GM19025 (cell line): Measurements from ENCODE around the gene PAAF1.

Experiments
- ATAC-seq: cut with Tn5 transposase; IDR thresholded peaks from one replicate; pipeline ENCODE4 v1.9.1; 2021; ENCODE audit warnings: mild to moderate bottlenecking, low read depth, moderate library complexity; ENCODE audit not compliant: unreplicated experiment

Gene PAAF1

DNA sequence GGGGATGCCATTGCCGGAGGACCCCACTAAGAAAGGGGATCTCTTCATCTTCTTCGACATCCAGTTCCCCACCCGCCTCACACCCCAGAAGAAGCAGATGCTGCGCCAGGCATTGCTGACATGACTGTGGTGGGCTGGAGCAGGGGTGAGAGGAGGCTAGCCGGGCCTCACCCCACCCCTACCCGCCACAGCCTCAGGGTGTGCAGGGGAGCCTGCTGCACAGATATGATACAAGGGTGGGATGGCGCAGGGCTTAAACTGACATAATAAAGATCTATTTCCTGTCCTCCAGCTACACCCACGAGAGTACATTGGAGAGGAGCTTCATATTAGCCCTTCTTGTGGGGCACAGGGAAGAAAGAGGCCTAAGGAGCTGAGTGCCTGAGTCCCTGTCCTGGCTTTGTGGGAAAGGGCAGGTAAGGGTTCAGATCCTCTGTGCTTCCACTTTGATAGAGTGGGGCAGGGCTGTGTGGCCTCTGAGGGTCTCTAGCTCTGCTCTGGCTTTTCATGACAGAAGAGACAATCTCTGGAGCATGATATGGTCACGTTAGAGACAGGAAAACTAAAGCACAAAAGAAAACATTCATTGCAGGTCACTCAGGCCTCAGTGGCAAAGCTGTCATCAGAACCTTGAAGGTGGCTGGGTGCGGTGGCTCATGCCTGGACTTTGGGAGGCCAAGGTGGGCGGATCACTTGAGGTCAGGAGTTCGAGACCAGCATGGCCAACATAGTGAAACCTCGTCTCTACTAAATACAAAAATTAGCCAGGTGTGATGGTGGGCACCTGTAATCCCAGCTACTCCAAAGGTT lies 93.4 kb downstream of the PAAF1 start:
- ATAC-seq: no peak

DNA sequence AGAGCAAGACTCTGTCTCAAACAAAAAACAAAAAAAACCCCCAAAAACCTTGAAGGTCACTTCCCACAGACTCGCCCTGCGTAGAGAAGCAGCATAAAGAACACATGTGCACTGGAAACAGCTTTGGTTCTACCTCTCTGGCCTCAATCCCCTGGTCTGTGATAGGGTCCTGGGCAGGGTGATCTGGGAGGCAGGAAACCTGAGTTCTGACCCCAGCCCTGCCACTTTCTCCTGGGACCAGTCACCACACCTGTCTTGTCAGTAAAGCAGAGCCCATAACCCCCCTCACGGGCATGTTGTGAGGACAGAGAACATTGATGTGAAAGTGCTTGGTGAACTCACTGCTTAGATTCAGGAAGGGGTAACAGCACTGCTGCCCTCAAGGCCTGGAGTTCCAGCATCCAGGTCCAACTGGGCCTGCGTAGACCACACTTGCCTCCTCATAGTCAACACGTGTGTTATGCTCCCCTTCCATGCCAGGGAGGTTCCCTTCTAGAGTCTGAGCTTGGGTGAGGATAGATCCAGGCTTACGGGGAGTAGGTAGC lies 94.4 kb downstream of the PAAF1 start:
- ATAC-seq: no peak

DNA sequence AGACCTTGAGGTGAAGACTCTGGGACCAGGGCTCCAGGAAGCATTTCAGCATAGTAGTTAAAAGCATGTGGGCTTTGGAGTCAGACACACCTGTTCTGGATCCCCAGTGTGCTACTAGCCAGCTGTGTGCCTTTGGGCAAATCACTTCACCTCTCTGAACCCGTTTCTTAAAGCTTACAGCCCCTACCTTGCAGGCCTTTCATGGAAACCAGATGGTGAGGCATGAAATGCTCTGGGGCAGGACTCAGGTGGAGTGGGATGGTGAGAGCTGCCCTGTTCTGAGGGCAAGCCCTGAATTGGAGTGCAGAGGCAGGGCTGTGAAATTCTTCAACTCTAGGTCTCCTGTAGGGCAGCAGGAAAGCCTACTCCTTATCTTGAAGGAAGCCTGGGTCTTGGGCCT lies 95.4 kb downstream of the PAAF1 start:
- ATAC-seq: no peak

DNA sequence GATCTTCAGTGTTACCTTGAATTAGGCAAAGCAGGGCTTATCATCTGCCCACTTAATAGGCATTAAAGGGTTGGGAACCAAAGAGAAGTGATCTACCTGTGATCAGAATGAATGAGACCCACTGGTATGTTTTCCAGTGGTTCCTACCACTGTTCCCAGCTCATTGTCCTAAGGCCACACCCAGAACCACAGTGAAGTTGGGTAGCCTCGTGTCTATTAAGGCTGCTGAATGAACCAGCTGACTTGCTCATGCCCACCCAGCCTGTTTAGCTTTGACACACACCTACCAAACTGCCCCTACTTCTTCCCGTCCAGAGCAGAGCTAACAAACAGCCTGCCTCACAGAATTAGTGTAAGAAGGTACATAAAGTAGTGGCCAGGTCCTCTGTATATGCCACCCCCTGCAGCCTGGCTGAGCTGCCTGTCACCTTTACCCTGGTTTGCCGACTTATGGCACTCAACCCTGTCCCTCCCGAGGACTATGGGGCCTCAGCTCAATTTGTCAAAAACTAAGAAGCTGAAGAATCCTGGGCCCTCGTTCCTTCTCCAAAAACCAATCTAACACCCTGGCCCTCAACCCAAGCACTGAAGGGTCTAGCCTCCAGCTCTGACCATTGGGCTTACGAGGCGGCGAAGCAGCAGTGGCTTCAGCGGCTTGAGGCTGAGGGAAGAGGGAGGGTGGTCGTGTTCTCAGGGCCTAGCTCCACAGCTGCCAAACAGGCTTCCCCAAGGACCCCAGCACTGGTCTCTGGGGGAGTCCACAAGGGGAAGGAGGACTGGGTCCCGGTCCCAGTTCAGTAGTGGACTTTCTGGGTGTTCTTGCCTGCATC lies 96.0 kb downstream of the PAAF1 start:
- ATAC-seq: no peak

DNA sequence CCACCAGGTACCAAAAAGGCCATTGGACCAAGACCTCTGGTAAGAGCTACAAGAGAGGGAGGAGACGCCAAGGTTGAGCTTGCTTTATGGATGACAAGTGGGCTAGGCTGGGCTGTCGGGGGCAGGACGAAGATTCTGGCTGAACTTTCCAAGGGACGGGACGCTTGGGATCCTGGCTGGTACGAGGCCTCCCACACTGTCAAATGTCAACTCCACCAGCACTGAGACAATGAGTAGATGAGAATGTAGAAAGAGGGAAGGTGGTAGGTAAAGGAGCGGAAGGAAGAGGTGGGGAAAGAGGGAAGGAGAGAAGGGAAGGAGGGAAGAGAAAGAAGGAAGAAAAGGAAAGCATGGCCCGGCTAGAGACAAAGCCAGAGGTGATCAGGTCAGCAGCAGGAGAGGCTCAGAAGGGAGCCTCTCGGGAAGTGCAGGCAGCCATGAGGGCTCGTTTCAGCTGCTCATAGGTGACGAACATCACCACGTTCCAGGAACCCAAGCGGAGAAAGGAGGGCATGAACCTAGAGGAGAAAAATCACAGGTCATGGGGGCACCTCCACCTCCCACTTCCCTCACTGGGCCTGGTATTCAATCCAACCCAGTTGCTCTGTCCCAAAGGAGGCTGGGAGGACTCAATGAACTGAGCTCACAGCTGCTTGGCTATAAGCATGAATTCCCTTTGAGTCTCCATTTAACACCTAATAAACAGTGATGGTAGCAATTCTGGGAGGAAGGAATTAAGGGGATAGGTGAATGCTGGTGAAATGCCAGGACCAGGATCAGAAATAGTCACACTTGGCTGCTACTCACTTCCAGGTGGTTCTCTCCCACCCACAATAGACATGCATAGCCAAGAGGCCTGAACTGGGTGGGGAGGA lies 98.0 kb downstream of the PAAF1 start:
- ATAC-seq: no peak

DNA sequence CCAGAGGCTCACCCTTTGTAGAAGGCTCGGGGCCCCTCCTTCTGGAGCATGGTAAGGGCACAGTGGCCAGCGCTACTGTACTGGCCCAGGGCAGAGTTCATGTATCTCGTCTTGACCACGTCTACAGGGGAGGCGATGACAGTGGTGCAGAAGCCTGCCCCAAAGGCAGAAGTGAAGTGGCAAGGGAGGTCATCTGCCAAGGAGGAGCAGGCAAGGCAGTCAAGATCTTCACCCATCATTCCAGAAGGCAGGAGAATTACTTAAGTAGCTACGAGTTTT lies 98.6 kb downstream of the PAAF1 start:
- ATAC-seq: no peak

DNA sequence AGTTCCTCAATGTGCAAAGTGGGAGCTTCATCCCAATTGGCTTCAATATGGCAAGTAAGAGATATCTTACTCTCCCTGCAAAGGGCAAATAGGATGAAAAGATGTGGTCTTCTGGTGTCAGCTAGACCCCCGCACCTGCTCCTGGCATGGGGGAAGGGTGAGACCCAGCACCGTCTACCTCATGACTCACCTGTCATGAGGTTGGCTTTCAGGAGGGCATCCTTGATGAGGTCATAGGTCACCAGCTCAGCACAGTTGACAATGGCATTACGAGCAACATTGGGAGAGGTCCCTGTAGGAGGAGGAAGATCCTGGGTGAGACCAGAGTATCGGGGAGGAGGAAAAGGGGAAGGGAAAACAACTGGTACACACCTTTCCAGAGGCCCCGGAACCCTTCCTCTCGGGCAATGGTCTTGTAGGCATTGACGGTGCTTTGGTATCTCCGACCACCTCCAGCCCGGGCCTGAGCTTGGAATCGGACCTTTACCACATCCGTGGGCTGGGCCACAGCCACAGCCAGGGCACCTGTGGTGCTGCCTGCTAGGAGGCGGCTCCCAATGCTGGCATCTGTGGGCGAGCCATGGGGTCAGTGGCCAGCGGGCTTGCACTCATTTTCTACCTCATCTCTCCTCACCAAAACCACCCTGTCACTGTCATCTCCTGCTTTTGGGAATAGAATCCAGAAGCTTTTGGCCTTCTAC lies 99.8 kb downstream of the PAAF1 start:
- ATAC-seq: no peak

DNA sequence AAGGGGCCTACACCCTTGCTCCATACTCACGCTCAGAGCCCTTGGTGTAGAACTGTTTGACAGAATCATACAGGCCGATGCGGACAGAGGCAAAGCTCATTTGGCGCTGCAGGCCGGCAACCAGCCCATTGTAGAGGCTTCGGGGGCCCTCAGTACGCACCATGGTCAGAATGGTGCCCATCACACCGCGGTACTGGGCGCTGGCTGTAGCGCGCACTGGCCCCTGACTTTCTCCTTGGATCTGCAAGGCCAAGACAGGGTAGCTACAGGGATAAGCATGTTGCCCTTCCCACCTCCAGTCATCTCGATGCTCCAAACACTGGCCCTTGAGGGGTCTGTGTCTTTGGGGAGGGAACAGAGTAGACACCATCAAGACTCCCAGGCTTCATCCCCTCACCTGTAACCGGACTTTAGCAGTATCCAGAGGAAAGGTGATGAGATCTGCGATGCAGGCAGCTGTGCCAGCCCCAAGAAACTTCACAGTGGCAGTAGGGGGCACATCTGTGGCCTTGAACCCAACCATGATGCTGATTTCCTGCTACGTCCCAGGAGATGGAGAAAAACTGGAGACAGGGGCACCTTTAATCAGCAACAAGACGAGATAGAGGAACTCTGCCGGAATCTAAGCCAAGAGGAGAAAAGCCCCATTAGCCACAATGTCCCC lies 101.2 kb downstream of the PAAF1 start:
- ATAC-seq: no peak

DNA sequence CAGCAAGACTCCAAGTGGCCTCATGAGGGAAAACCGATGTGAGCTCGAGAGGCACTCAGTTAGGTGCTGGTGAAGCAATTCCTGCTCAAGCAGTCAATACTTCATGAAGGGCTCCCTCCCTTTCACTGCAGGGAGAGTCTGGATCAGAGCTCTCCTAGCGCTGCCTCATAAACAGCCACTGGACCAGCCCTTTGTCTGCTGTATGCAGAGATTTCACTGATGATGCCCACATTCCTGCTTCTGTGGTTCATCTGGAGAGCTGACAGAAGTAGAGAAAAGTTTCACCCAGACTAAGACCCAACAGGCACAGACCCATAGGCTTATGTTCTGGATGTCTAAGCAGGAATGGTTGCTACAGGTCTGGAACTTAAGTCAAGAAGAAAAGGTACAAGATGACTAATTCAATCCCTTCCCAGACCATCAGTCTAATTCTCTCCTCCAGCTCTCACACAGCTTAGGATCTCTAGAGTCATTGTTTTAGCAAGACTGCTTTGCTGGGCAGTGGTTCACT lies 101.8 kb downstream of the PAAF1 start:
- no peak for ATAC-seq

DNA sequence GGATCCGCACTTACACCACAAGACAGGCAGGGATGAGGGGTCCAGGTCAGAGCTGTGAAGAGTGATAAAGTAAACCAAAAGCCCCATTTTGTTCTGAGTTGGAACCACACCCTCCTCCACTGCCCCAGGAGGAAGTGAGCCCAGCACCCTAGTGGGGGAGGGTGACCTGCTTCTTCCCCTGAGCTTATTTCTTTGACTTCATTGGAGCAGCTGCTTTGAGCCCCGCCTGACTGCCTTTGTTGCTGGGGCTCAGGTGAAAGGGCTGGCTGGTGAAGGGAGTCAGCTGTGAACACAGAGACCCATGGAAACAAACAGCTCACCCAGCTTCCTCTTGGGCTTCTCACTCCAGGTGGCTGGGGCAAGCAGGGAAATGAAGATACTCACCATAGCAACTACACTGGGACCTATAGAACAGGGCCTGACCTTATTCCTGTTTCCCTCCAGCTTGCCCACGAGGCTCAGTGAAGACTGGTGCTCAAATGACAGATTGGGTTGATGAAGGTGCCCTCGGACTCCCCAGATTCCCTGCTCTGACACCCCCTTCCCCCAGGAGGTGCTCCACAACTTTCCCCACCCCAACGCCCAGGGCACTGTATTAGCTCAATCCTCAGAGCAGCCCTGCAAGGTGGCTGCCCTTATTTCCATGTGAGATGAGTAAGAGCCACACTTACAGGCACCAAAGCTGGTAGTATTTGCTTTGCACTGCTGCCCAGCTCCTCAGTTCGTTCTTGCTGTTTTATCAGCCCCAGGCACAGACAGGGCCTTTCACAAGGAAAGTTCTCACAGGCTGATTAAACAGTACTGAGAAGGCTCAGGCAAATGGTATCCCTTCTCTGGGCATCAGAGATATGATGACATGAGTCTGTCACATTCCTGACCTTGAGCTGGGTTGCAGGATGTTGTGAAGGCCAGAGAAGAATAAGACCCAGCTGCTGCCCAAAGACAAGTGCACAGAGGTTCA lies 103.5 kb downstream of the PAAF1 start:
- ATAC-seq: peak; percentile 38
